SK-N-SH (cell line): Measurements from ENCODE around the gene KRT71.

Source experiments
- CTCF ChIP-seq: fragments of 200-600 bp; sonication (generic); IDR thresholded peaks from 2 replicates; pipeline ENCODE4 v1.6.1; 2017; ENCODE audit warnings: antibody characterized with exemption, mild to moderate bottlenecking, moderate library complexity
- EZH2phosphoT487 ChIP-seq: fragments of 200-600 bp; sonication (generic); IDR thresholded peaks from 2 replicates; pipeline ENCODE4 v1.6.1; 2017; ENCODE audit warnings: low read depth, mixed run types, mild to moderate bottlenecking, antibody characterized with exemption, moderate library complexity, borderline replicate concordance
- FOSL2 ChIP-seq: IDR thresholded peaks from 2 replicates; pipeline ENCODE4 v1.4.0; 2012; ENCODE audit warnings: low read depth, mild to moderate bottlenecking, moderate library complexity, borderline replicate concordance
- FOXM1 ChIP-seq: IDR thresholded peaks from 2 replicates; pipeline ENCODE4 v1.4.0; 2012; ENCODE audit warnings: low read depth, mild to moderate bottlenecking
- NRF1 ChIP-seq: IDR thresholded peaks from 2 replicates; pipeline ENCODE4 v1.6.1; 2012; ENCODE audit warnings: low read depth, mild to moderate bottlenecking, low read length
- POLR2AphosphoS5 ChIP-seq: IDR thresholded peaks from 2 replicates; pipeline ENCODE4 v1.6.1; 2012; ENCODE audit warnings: low read depth, low read length
- RAD21 ChIP-seq: IDR thresholded peaks from 2 replicates; pipeline ENCODE4 v1.6.1; 2012; ENCODE audit warnings: mild to moderate bottlenecking, low read length
- SMC3 ChIP-seq: IDR thresholded peaks from 2 replicates; pipeline ENCODE4 v1.6.1; 2012; ENCODE audit warnings: low read depth, low read length, improper control_type of control experiment
- TAF1 ChIP-seq: IDR thresholded peaks from 2 replicates; pipeline ENCODE4 v1.6.1; 2012; ENCODE audit warnings: low read depth, mild to moderate bottlenecking, low read length, moderate library complexity, borderline replicate concordance
- TEAD4 ChIP-seq: IDR thresholded peaks from 2 replicates; pipeline ENCODE4 v1.4.0; 2012; ENCODE audit warnings: mild to moderate bottlenecking, borderline replicate concordance; ENCODE audit not compliant: insufficient read depth
- ZBTB33 ChIP-seq: IDR thresholded peaks from 2 replicates; pipeline ENCODE4 v1.4.0; 2012; ENCODE audit warnings: low read depth, borderline replicate concordance

GRCh38 chr12:52534482-52534881 lies 18.5 kb downstream of the KRT71 start:
- TF ChIP-seq CTCF (no peak; the same call in 1 of the 2 replicates), EZH2phosphoT487 (no peak), NRF1 (no peak), ZBTB33 (no peak), RAD21 (no peak; the same call in 1 of the 2 replicates), POLR2AphosphoS5 (no peak), TEAD4 (no peak), SMC3 (no peak), TAF1 (no peak), FOXM1 (no peak), FOSL2 (no peak)
